Left forelimb (tissue), 1 donor: ENCODE data around the gene ADCY5.

Experiments used
- DNase-seq: peaks from one replicate; pipeline ENCODE4 v3.0.0-alpha.2; 2018; ENCODE audit warnings: low spot score

The ADCY5 gene

DNA sequence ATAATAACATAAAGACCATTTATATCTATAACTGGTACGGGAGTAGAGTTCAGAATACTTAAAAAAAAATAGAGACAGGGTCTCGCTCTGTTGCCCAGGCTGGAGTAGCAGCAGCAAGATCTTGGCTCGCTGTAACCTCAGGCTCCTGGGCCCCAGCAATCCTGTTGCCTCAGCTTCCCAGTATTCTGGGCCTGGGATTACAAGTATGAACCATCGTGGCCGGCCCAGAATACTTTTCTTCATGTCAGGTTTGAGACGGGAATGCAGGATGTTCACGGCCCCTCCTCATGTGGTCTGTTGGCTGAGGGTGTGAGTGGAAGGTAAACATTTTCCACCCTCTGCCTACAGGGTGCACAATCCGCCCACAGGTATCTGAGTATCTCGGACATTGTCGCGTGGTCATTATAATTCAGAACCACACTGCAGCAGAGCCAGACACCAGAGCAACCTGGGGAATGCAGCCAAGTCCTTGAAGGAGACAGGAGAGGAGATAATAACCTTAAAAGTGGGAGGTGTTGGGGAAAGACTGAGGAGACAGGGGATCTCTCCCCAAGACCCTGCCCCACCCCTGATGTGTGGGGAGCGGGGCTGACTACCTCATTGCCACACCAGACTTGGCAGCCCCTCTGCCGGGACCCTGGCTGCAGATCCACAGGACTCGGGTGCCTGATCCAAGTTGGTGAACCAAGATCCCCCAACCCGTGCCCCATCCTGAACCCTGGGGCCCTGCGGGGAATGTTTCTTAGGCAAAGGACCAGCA lies 106.8 kb downstream of the ADCY5 start:
- DNase-seq: peak; percentile 15

DNA sequence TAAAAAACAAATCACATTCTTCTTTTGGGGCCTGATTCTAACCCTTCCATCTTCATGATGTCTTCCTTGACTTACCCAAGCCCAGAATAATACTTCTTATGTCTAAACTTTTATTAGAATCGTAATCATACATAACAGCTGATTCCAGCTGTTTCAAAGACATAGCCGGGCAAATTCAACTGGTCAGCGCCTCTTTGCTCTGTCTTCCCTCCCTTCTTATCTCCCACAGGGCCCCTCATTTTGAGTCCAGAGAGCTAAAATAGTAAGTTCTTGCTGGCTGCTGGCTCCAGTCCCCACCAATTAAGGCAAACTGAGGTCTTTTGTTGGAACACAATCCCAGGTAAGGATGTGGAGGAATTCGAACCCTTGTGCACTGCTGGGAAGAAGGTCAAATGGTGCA lies 108.6 kb downstream of the ADCY5 start:
- DNase-seq: no peak

DNA sequence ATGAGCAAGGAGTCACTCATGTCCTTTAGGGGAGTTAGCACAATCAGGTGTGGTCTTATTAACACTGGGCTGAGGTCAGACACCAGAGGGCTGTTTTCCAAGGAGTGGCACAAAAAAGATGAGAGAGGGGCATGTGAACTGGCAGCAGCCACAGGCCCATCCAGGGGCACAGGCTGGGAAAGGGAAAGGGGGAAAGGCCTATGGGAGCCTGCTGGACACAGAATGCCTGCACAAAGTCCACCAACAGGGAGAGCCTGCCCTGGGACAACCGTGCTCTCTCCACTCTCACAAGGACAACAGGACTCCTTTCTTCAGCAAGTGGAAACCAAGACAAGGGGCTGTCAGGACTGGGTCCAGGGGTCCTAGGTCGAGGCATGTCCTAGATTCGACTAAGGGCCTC lies 109.6 kb downstream of the ADCY5 start:
- DNase-seq: peak; percentile 57

DNA sequence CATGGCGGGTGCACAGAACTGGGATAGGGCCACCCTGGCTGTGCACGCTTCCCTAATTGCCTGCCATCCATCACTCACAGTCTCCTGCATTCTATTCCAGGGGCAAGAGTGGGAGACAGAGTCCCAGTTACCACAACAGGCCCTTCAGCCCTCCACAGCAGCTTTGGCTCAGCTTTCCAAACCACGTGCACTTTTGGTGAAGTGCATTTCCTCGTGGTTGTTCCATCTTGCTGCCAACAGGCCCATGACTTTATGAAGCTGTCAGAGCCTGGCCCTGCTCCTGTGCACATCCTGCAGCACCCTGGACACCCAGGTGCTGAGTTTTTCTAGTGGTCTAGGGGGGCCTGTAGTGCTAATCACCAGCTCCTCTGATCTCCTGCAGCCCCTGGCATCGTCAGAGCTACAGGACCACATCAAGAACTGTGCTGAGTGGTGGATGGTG lies 110.2 kb downstream of the ADCY5 start:
- DNase-seq: peak; percentile 9

DNA sequence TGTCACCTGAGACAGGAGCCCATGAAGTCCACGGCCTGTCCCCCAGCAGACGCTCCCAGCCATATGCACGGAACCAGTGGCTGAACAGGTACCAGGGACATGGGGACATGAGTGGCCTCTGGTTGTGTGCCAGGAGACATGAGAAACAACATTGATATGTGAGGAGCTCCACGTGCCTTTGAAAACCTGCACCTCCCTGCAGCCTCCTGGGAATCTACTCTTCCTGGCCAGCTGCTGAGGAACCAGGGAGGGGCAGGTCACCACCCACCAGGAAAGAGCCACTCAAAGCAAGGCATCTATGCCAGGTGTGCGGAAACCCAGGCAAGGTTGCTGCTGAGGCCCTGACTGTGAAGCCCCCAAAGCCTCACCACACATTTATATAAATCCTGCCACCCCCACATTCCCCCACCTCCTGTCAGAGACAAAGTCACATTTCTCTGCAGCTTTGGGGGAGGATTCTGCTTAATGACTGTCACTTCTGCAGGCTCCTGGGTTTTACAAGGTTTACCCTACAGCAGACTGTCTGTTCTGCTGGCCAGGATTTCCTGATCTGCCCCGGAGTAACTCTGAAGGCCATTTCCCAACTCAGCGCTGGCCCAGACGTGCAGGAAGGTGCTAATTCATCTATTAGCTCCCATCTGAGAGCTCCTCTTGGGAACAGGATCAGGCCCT lies 110.8 kb downstream of the ADCY5 start:
- DNase-seq: no peak

DNA sequence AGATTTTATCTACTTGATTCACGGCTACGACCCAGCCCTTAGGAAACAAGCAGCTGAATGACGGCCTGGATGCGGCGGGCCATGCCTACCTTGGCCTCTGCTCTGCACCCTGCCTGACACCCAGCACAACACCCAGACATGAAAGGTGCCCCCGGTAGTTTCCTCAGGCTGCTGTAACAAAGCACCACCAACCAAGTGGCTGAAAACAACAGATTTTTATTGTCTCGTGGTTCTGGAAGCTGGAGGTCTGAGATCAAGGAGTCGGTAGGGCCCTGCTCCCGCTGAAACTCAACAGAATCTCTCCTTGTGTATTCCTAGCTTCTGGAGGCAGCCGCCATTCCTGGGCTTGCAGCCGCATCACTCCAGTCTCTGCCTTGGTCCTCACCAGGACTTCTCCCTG lies 111.7 kb downstream of the ADCY5 start:
- DNase-seq: no peak

DNA sequence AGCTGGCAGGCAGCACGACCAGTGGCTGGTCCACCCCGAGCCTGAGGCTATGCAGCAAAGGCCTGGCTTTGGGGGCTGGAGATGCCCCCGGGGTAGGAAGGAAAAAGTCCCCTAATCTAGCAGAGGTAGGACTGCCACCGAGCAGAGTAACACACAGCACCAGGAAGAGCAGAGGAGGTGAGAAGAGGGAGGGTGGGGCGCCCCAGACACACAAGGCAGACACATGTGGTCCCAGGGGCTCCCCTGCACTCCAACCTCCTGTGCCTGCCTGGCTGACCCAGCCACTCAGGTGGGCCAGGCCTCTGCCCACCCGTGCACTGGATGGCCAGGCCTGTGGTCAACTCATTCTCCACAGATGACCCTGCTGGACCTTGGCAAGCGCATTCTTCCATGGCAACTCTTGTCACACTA lies 112.4 kb downstream of the ADCY5 start:
- no peak for DNase-seq

DNA sequence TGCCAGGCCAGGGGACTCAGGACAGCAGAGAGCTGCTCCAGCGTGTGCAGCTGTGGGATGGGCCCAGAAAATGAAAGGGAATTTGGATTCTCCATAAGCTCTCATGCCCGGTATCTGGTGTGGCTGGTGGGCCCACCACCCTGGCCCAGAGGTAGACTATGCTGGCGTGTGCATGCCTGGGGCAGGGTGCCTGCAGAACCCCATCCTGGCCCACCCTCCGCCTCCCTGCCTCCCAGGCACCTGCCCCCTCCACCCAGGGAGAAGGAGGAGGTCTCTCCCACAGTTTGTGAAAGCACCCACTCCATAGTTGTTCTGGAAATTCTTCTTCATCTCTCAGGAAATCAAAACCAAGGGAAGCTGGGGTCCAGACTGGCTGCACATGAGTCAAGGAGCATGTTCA lies 112.9 kb downstream of the ADCY5 start:
- no peak for DNase-seq

DNA sequence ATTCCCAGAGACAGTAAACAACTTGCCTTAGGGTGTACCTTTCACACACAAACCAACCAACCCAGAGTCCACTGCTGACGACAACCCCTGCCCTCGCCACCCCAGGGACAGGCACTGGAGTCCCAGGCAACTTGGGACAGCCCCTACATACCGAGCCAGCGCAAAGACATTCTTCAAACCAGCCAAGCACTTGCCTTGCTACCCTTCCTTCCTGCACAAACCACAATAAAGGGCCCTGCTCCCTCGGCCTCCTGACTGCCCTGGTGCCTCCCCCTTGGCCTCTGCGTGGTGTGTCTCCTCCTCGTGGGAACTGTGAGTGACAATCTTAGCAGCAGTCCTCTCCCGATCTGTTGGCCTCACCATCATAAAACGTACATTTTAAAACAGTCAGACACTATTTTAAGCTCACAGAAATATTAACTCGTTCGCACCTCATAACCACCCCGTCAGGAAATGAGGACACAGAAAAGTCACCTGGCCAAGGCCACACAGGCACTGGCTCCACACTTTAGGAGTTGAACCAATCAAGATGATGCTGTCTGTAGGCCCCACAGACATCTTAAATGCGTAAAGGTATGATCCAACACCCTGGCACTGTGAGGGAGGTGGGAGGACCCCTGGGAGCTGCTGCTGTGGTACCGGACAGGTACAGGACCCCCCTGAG lies 113.8 kb downstream of the ADCY5 start:
- DNase-seq: no peak

DNA sequence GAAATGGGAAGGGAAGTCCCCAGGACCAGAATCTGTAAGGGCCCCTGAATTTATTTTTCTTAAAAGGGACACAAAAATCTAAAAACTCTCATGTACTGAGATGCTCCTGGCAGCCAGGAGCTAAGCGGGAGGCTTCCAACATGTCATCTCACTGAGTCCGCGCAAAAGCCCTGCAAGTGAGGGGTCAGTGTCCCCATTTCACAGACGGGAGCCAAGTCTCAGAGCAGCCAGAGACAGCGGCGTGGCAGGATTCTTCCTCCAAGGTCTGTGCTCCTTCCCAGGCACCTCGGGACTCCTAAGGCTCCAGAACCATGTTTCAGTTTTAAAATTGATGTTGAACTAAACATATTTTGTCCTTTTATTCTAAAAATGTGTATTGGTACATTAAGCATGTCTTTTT lies 114.8 kb downstream of the ADCY5 start:
- DNase-seq: no peak

DNA sequence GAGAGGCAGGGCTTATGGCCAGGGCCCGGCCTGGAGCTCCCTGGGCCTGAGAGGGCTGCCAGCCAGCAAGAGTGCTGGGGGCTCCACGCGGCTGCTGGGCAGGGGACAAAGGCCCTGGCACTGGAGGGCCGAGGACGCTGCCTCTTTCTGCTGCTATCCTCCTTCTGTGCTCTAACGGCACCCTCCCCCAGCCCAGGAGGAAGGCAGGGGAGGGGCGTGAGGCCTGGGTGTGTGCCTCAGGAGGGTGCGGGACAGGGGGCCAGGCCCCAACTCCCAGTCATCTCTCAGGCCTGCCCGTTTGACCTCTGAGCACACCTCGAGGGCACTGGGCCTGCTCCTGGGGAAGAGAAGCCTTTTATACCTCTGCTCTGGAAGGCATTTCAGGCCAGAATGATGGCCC lies 115.5 kb downstream of the ADCY5 start:
- DNase-seq: no peak

DNA sequence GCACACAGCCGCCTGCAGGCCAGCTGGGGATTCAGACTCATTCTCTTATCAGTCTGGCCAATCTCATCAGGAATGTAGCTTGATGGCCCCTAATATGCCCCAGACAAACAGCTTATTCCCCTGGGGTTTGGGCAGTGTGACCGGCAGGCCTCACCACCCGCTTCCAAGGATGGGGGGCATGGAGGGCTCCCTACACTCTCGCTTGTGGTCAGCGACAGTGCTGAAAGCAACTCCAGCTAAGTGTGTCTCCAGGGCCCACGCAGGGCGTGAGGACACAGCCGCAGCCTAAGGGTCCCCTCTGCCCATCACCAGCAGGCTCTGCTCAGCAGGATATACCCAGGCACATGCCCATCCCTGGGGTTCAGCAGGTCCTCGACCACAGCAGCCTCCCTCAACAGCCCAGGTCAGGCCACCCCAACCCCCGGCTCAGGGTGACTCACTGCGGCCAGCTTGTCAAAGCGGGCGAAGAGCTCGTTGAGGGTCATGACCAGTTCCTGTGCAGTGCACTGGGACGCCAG lies 116.7 kb downstream of the ADCY5 start:
- DNase-seq: no peak

DNA sequence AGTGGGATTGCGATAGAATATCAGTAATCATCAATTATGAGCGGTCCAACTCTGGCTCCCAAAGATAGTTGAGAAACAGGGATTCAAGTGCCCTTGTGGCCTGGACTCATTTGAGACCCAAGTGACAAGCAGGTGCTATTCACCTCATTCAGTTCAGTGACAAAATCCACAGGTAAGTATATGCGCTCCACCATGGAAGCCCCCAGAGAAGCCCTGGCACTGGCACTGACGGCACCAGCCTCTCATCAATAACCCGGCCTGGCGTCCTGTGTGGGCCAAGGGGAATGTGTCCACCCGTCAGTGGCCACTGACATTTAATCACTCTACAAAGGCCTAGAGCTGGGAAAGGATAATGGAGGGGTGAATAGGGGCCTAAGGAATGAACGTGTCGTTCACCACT lies 117.2 kb downstream of the ADCY5 start:
- no peak for DNase-seq

DNA sequence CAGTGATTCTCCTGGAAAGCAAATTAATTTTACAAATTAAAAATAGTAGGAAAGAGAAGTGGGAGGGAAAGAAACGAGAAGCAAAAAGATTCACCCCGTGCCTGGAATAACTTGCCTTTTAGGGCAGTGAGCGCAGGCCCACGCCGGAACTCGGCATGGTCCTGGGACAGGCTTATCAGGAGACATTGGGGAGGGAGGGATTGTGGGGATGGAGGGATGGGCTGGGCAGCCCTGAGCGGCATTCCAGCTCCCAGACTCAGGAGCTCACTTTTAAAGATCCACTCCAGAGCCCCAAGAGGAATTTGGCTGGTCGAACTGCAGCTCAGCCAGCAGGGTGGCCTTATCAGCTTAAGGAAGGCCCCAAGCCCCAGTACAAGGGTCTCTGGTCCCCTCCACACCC lies 117.9 kb downstream of the ADCY5 start:
- DNase-seq: no peak

DNA sequence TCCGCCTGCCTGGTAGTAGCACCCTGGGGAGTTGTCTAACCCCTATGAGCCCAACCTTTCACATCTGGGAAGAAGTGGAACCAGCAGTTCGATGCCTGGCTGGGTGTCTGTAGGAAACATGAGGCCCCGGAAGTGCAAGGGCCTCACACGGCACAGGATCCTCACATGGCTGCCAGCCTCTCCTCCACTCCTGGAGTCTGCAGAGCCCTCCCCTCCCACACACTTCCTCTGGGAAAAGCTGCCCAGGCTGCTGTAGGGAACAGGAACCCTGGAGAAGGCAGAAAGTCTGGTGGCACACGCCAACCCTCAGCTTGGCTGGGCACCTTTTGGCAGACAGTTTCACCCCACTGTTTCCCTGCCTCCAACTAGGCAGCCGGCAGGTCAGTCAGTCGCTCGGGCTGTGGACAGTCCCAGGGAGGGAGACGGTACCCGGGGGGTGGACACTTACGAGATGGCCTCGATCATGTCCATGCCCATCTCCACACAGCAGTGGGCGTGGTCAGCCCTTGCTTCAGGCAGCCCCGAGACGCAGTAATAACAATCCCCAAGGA lies 118.4 kb downstream of the ADCY5 start:
- DNase-seq: no peak

DNA sequence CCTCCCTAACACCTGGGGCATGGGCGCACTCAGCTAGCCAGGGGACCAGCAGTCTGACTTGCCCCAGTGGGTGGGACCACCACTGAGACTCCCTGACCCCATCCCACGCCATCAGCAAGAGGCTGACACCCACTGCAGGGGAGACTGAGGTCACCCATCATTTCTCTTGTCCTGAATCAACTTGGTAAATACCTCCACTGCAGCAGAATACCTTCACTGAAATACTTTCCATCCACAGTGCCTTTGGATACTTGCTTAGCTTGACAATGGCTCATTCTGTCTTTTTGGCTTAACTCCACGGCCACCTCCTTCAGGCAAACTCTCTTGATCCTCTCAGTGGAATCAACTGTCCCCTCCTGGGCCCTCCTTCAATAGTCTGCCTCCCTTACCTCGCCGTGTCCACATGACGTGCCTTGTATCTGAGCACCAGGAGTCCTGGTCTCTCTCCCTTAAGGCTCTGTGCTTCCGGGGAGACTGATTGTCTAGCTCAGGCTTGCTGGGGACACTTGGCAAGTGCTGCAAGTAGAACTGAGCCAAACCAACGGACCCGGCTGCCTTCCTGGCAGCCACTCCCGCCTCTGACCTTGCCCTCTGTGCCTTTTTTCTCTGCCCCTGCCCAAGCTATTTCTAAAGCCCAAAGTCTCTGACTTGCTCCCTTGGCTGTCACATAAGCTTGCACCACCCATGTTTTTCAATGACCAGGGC lies 119.1 kb downstream of the ADCY5 start:
- DNase-seq: no peak

DNA sequence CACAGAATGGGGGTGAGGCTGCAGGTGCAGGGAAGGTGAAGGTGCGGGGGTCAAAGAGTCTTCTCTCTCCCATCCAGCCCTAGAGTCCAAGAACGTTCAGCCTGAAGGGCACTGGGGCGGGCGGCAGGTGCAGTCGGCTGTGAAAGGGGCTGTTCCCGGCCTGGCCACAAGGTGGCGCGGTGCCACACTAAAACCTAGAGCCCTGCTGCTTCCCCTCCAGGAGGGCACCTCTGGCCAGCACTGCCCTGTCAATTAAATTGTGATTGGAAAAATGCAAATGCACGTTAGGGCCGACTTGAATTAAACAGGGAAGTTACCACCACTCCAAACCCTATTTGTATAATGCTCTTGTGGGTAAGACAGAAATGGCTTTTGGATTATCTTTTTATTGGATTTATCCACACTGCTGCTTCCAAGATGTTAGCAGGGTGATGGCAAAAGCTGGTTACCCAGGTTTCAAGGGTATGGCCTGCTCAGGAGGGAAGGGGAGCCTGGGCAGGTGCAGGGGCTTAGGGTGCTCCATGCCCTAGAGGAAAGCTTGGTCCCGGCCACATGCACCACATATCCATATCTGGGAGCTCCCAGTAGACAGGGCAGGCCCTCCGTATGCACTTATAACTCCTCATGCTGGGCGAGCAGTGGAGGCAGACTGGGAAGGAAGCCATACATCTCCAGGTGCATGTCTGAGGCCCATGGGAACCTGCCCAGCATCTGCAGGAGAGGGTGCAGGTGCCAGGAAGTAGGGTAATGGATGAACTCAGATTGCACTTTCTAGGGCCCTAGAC lies 119.8 kb downstream of the ADCY5 start:
- DNase-seq: peak; percentile 83

DNA sequence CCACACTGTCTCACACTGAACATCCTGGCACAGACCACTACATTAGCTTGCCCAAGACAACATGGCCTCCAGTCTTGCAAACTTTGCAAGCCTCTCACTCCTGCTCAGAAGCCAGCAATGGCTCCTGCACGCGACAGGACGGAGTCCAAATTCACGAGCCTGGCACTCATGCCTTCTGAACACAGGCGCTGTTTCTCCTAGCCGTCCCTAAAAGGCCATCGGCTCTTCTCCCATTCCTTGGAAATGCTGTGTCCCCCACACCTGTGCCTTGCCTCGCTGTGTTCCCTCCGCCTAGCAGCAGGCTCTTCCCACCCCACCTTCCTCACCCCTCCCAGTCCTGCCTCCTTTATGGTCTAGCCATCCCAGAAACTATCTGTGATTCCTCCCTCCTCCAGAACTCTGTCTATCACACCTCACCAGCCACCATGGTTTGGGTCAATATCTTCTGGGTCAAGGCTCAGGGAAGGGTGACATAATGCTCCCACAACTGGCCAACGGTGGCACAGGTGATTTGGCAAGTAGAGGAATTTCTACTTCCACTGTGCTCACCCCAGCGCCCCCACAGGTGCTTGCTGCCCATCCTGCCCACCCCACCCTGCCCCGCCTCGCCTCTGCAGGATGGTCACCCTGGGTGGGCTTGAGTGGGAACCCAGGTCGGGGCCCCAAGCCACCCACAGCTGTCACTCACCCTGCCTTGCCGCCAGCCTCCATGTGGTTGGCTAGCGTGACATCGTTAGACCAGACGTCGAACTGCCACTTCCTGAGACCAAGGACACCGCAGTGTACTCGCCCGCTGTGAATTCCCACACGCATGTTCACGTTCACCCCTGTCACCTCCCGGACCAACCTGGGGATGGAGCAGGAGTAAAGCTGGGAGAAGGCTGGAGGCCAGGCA lies 120.7 kb downstream of the ADCY5 start:
- DNase-seq: no peak

DNA sequence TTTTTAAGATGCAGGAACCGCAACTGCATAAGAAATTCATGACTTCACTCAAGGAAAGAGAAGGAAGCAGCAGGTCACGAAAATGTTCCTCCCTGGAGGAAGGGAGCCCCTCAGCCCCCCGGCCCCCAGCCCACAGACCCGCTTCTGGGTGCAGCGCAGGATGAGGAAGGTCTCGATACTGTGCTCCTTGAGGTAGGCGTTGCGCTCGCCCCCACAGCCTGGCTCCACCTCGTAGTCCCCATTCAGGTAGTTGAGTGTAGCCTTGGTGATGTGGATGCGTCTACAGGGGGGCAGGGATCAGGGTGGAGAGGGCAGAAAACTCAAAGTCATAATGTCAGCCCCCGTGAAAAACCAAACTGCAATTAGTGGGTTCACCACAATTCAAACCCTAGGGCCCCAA lies 121.4 kb downstream of the ADCY5 start:
- no peak for DNase-seq

DNA sequence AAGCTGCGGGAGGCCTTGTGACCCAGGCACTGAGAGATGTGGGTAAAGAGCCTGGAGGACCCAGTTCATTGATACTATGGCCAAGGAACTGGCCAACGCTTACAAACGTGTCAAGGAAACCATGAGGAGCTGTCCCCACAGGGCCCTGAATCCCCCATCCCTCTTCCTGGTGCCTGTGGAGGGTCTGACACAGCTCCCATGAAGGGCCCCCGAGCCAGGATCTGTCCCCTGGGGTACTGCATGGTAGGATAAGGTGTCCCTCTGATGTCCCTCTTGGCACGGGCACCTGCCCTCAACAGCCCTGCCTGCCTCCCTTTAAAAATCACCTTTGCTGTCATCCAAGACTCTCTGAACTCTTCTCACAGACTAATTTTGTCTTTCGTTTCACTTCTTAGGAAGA lies 122.4 kb downstream of the ADCY5 start:
- no peak for DNase-seq
